Right lobe of liver (tissue), 6 donors: ENCODE measurements around the gene KCNB1. TPM values are rescaled to one million over a fixed set of nuclear protein-coding genes. Genes with fewer than 3 reads are reported as not detected.

Experiments used
- ATAC-seq, 4 donors: fragments of 200-7000 bp; cut with Tn5 transposase; one replicate each; pipeline ENCODE4 v1.9.1; 2020; ENCODE audit warnings: mild to moderate bottlenecking in 4 of 4, moderate library complexity in 4 of 4
- DNase-seq, 3 donors: peaks; one replicate each; pipeline ENCODE4 v3.0.0-alpha.2; 2020
- H3K27ac ChIP-seq, 3 donors: fragments of 200-600 bp; one replicate each; pipeline ENCODE4 v1.8.0; 2022
- H3K27me3 ChIP-seq, 2 donors: fragments of 200-600 bp; one replicate each; pipeline ENCODE4 v1.8.0; 2022
- H3K36me3 ChIP-seq, 4 donors: fragments of 200-600 bp; sonication (generic) in 1 of 4; one replicate each; pipeline versions ENCODE4 v1.5.1 to v1.8.0; 2017 to 2022; ENCODE audit warnings: control low read depth in 1 of 4
- H3K4me1 ChIP-seq, 4 donors: fragments of 200-600 bp; sonication (generic) in 1 of 4; one replicate each; pipeline versions ENCODE4 v1.5.1 to v1.8.0; 2017 to 2022; ENCODE audit warnings: control low read depth in 1 of 4
- H3K4me3 ChIP-seq, 3 donors: fragments of 200-600 bp; one replicate each; pipeline ENCODE4 v1.8.0; 2022
- H3K9me3 ChIP-seq, 4 donors: fragments of 200-600 bp; sonication (generic) in 1 of 4; one replicate each; pipeline versions ENCODE4 v1.5.1 to v1.8.0; 2017 to 2022; ENCODE audit warnings: control low read depth in 1 of 4
- CTCF ChIP-seq, 4 donors: fragments of 200-600 bp in 3 of 4; fragments of 450-650 bp in 1 of 4; IDR thresholded peaks; one replicate each; pipeline versions ENCODE4 v1.5.1 to v1.8.0; 2016 to 2022; ENCODE audit warnings: antibody characterized with exemption in 4 of 4, mild to moderate bottlenecking in 2 of 4
- POLR2A ChIP-seq: fragments of 450-650 bp; IDR thresholded peaks from one replicate; pipeline ENCODE4 v1.6.1; 2017; ENCODE audit warnings: antibody characterized with exemption, mild to moderate bottlenecking
- WGBS: methylation state at CpG from one replicate; pipeline ENCODE4 v1.1.6; 2018; ENCODE audit warnings: low coverage, low lambda C conversion rate; ENCODE audit not compliant: insufficient coverage; ENCODE audit errors: missing lambda C conversion rate; 5-methylcytosine and 5-hydroxymethylcytosine counted together
- intact Hi-C, 2 donors: fragments of 100-400 bp; cut with DNase I; formaldehyde crosslinking; loops; one replicate each; pipeline versions ENCODE4 v1.11.2 to v1.14.1; 2022
- total RNA-seq, 6 experiments: library from RNA; depleted of rRNA in 2 of 6; stranded (reverse); fragments of >200 nt in 2 of 6; fragmentation: NEBNext Ultra II Directional in 3 of 6; extraction: Animal tissue kit (Norgen Biotek cat#: 25700) in 3 of 6; gene quantifications; one replicate each; pipeline versions ENCODE4 v1.1.0 to v1.2.4, GENCODE V29; 2016 to 2023
- donor health status: DM: no; HTN: yes; CAD: no.
- donor health status: DM: no; HTN: no; CAD: no.
- donor health status: DM: no; HTN: no; CAD: no.
- donor health status: DM: no; HTN: yes; CAD: no.
- donor health status: DM: no; HTN: yes; CAD: no.

The KCNB1 gene
- total RNA-seq, 6 experiments from 2014 or later: 1.5 to 8.2 (median 3.8) TPM

- peaks cover 0 to 9% (median 0%) of the 10 kb centered on the region in 4 donors for H3K4me1 ChIP-seq
These were observed 95.5 kb downstream of the KCNB1 start for GRCh38 chr20:49386848-49387580.

GRCh38 chr20:49385465-49385864 is 97.0 kb downstream of the KCNB1 start:
- 88% methylated on average over 1 of the region's 1 CpG for WGBS
- intact Hi-C loops: no loop called here
- Histone ChIP-seq H3K4me1 (peaks cover 0 to 21% (median 3%) of the 10 kb centered on the region in 4 donors), H3K4me3 (no peak overlapping the region), H3K27ac (no peak overlapping the region), H3K27me3 (no peaks in the 10 kb centered on the region), H3K36me3 (no peaks in the 10 kb centered on the region), H3K9me3 (no peaks in the 10 kb centered on the region)
- ATAC-seq (peak in 3 of 4 donors; percentile 25 to 39 (median 36)), DNase-seq (no peak)
- TF ChIP-seq POLR2A (no peak), CTCF (IDR thresholded peaks at IDR 0.05) (no peak)

More at GRCh38 chr20:49386848-49387580, 95.5 kb downstream of the KCNB1 start:
- no peak overlapping the region for H3K27ac ChIP-seq
- H3K36me3 ChIP-seq: no peaks in the 10 kb centered on the region
- H3K4me3 ChIP-seq: no peak overlapping the region
- ATAC-seq: peak; percentile 30 to 75 (median 48)
- 30% methylated on average over 5 of the region's 6 CpGs for WGBS
- intact Hi-C loops: no loop called here
- peak in 1 of 3 donors; percentile 52 for DNase-seq
- no peaks in the 10 kb centered on the region for H3K27me3 ChIP-seq
- no peak for TF ChIP-seq CTCF (IDR thresholded peaks at IDR 0.05)
- no peak for TF ChIP-seq POLR2A
- H3K9me3 ChIP-seq: no peaks in the 10 kb centered on the region

GRCh38 chr20:49384437-49385434 is 97.7 kb downstream of the KCNB1 start:
- no peaks in the 10 kb centered on the region for H3K36me3 ChIP-seq
- TF ChIP-seq CTCF (IDR thresholded peaks at IDR 0.05) (peak; percentile 37 to 70 (median 59)), POLR2A (no peak)
- ATAC-seq (peak; percentile 5 to 38 (median 28)), DNase-seq (peak; percentile 65 to 71 (median 69))
- no peaks in the 10 kb centered on the region for H3K9me3 ChIP-seq
- no peaks in the 10 kb centered on the region for H3K27me3 ChIP-seq
- intact Hi-C loops: no loop called here
- WGBS: 38% methylated on average over 13 of the region's 16 CpGs
- no peak overlapping the region for H3K27ac ChIP-seq
- peaks cover 0 to 21% (median 3%) of the 10 kb centered on the region in 4 donors for H3K4me1 ChIP-seq
- H3K4me3 ChIP-seq: no peak overlapping the region

GRCh38 chr20:49381558-49382493 is 100.6 kb downstream of the KCNB1 start:
- peak; percentile 91 to 96 (median 92) for ATAC-seq
- TF ChIP-seq POLR2A: no peak
- no peak for TF ChIP-seq CTCF (IDR thresholded peaks at IDR 0.05)
- Histone ChIP-seq H3K27me3 (no peaks in the 10 kb centered on the region), H3K4me3 (no peak overlapping the region), H3K4me1 (peaks cover 0 to 17% (median 3%) of the 10 kb centered on the region in 4 donors), H3K27ac (peak overlapping the region in 2 of 3 donors; percentile 65 to 66), H3K36me3 (no peaks in the 10 kb centered on the region), H3K9me3 (no peaks in the 10 kb centered on the region)
- peak; percentile 86 to 96 (median 91) for DNase-seq
- intact Hi-C loops: no loop called here
- WGBS: 65% methylated on average over 6 of the region's 14 CpGs
